Adrenal gland (tissue), 12 donors: ENCODE data around the gene KLF7. TPM values are rescaled to one million over a fixed set of nuclear protein-coding genes. Genes with fewer than 3 reads are reported as not detected.
A peak's percentile ranks its signal among the peaks of the same experiment; 100 is the strongest.
"Not testable (repeated sequence)": the region's sequence is repeated elsewhere in the genome, so short reads cannot be mapped to it uniquely, and the experiment has no call there.

ENCODE experiments used
- DNase-seq, 7 donors: peaks; one replicate each; pipeline ENCODE4 v3.0.0-alpha.2; 2019 to 2020
- H3K27ac ChIP-seq, 5 donors: fragments of 200-600 bp; sonication (generic) in 4 of 5; 1 replicate in 3 of 5; 2 replicates in 2 of 5; pipeline versions ENCODE4 v1.5.1 to v1.8.0; 2016 to 2020; ENCODE audit warnings: mild to moderate bottlenecking in 1 of 5
- H3K27me3 ChIP-seq: fragments of 200-600 bp; 2 replicates; pipeline ENCODE4 v1.8.0; 2021
- H3K36me3 ChIP-seq, 2 donors: fragments of 200-600 bp; replicated peaks in 1 of 2; 1 replicate in 1 of 2; 2 replicates in 1 of 2; pipeline versions ENCODE4 v1.5.1 to v1.8.0; 2018 to 2022
- H3K4me1 ChIP-seq, 2 donors: fragments of 200-600 bp; replicated peaks in 1 of 2; 1 replicate in 1 of 2; 2 replicates in 1 of 2; pipeline versions ENCODE4 v1.5.1 to v1.8.0; 2018 to 2021
- H3K4me3 ChIP-seq, 4 donors: fragments of 200-600 bp; sonication (generic) in 3 of 4; one replicate each; pipeline ENCODE4 v1.5.1; 2016 to 2018
- H3K9me3 ChIP-seq, 3 donors: fragments of 200-600 bp; sonication (generic) in 1 of 3; replicated peaks in 1 of 3; 1 replicate in 2 of 3; 2 replicates in 1 of 3; pipeline versions ENCODE4 v1.5.1 to v1.8.0; 2016 to 2021
- POLR2A ChIP-seq, 2 donors: fragments of 450-650 bp; IDR thresholded peaks; one replicate each; pipeline ENCODE4 v1.6.1; 2017; ENCODE audit warnings: antibody characterized with exemption in 2 of 2, mild to moderate bottlenecking in 2 of 2, moderate library complexity in 1 of 2
- WGBS, 4 donors: extraction: QIAGEN DNeasy Blood & Tissue Kit in 2 of 4; methylation state at CpG; one replicate each; pipeline versions ENCODE4 v1.1.5 to v1.1.7; 2013 to 2017; 5-methylcytosine and 5-hydroxymethylcytosine counted together
- intact Hi-C, 2 donors: fragments of 100-400 bp; cut with DNase I; formaldehyde crosslinking; loops; one replicate each; pipeline versions ENCODE4 v1.14.1 to v1.15.0; 2022 to 2023
- microRNA-seq, 3 donors: library from miRNA; unstranded; fragments of <30 nt; microRNA quantifications; one replicate each; pipeline ENCODE4, GENCODE V29; 2017 to 2020
- polyA plus RNA-seq, 3 donors: library from polyadenylated mRNA; stranded (reverse); fragments of 200-250 nt in 2 of 3; fragments of 350-450 nt in 1 of 3; fragmentation: Illumina TruSeq in 1 of 3; extraction: RNeasy Lipid Tissue Mini Kit (QIAGEN cat#74804) in 1 of 3; gene quantifications; one replicate each; pipeline ENCODE4 v1.2.3, GENCODE V29; 2013 to 2014
- small RNA-seq, 2 donors: library from RNA; depleted of rRNA; stranded (forward); fragments of <200 nt; gene quantifications; one replicate each; pipeline ENCODE3, GENCODE V24; 2016
- total RNA-seq, 9 donors: library from RNA; depleted of rRNA in 4 of 9; stranded (reverse); fragments of >200 nt in 4 of 9; fragments of 120-200 nt in 1 of 9; fragmentation: NEBNext Ultra II Directional in 1 of 9; extraction: Animal tissue kit (Norgen Biotek cat#: 25700) in 1 of 9; gene quantifications; one replicate each; pipeline versions ENCODE4 v1.1.0 to v1.2.4, GENCODE V29; 2013 to 2023
- TF ChIP-seq, protein P1 (sequence below), 6 experiments: fragments of 450-650 bp in 4 of 6; fragments of 200-600 bp in 2 of 6; sonication (generic) in 1 of 6; IDR thresholded peaks; 1 replicate in 5 of 6; 2 replicates in 1 of 6; pipeline versions ENCODE4 v1.5.1 to v1.8.0; 2016 to 2021; ENCODE audit warnings: antibody characterized with exemption in 6 of 6, mild to moderate bottlenecking in 2 of 6, moderate library complexity in 1 of 6
- donor health status: healthy with polysubstance abuse.
- donor health status: Bipolar disorder and iron deficiency.
- donor health status: DM: yes; HTN: yes; CAD: no.
- donor health status: DM: no; HTN: no; CAD: no.
- donor health status: DM: no; HTN: no; CAD: no.
- donor health status: DM: yes; HTN: yes; CAD: no.

The KLF7 gene
- total and polyA plus RNA-seq, 12 donors: 3.6 to 45.9 (median 17.8) TPM

DNA sequence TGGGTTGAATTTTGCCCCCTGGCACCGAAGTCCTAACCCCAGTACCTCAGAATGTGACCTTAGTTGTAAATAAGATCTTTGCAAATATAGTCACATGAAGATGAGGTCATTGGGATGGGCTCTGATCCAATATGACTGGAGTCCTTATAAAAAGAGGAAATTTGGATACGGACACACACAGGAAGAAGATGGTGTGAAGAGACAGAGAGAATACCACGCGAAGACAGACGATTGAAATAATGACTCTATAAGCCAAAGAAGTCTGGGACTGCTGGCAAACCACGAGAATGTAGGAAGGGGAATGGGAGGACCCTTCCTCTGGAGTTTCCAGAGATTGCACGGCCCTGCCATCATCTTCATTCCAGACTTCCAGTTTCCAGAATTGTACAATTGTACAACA, 127.9 kb downstream of the KLF7 start:
- 57 to 64% (median 62%) methylated on average over 7 of the region's 7 CpGs for WGBS, 4 donors
- Histone ChIP-seq H3K9me3 (no peaks in the 10 kb centered on the region), H3K4me3 (no peak overlapping the region), H3K36me3 (no peaks in the 10 kb centered on the region), H3K27me3 (no peaks in the 10 kb centered on the region), H3K4me1 (no peaks in the 10 kb centered on the region), H3K27ac (no peak overlapping the region)
- TF ChIP-seq POLR2A (IDR thresholded peaks at IDR 0.05): no peak
- TF ChIP-seq, protein P1, sequence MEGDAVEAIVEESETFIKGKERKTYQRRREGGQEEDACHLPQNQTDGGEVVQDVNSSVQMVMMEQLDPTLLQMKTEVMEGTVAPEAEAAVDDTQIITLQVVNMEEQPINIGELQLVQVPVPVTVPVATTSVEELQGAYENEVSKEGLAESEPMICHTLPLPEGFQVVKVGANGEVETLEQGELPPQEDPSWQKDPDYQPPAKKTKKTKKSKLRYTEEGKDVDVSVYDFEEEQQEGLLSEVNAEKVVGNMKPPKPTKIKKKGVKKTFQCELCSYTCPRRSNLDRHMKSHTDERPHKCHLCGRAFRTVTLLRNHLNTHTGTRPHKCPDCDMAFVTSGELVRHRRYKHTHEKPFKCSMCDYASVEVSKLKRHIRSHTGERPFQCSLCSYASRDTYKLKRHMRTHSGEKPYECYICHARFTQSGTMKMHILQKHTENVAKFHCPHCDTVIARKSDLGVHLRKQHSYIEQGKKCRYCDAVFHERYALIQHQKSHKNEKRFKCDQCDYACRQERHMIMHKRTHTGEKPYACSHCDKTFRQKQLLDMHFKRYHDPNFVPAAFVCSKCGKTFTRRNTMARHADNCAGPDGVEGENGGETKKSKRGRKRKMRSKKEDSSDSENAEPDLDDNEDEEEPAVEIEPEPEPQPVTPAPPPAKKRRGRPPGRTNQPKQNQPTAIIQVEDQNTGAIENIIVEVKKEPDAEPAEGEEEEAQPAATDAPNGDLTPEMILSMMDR (IDR thresholded peaks at IDR 0.05): no peak
- intact Hi-C loops: no loop called here
- DNase-seq: peak in 2 of 7 donors; percentile 27 to 34

DNA sequence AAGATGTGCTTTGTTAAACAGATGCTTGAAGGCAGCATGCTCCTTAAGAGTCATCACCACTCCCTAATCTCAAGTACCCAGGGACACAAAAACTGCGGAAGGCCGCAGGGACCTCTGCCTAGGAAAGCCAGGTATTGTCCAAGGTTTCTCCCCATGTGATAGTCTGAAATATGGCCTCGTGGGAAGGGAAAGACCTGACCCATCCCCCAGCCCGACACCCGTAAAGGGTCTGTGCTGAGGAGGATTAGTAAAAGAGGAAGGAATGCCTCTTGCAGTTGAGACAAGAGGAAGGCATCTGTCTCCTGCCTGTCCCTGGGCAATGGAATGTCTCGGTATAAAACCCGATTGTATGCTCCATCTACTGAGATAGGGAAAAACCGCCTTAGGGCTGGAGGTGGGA, 128.7 kb downstream of the KLF7 start:
- H3K4me1 ChIP-seq: not testable (repeated sequence)
- WGBS, 4 donors: 30 to 52% (median 47%) methylated on average over 2 to 3 of the region's 8 CpGs

DNA sequence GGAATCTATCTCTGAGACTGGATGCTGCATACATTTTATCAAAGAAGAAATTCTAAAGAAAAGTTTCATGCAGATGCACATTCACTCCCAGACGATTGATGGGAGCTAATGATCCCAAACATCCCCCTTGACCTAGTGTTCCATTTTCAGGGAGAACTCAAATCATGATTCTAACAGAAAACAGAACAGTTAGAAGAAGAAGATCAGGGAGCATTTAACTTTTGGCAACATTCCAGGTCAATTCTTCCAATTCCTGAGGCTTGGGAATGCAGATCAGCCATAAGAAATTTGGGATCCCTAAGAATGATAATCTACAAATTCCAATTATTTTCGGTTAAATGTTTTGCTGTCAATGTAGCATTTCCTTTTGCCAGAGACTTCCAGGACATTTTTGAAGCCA, 129.9 kb downstream of the KLF7 start:
- H3K27ac ChIP-seq: peak overlapping the region in 1 of 5 donors; percentile 2
- H3K27me3 ChIP-seq: no peaks in the 10 kb centered on the region
- WGBS, 4 donors: 46 to 56% (median 50%) methylated on average over 2 of the region's 2 CpGs
- H3K4me3 ChIP-seq: no peak overlapping the region
- no peaks in the 10 kb centered on the region for H3K36me3 ChIP-seq
- intact Hi-C loops: no loop called here
- no peaks in the 10 kb centered on the region for H3K9me3 ChIP-seq
- TF ChIP-seq, protein P1 (IDR thresholded peaks at IDR 0.05): no peak
- no peak for TF ChIP-seq POLR2A (IDR thresholded peaks at IDR 0.05)
- DNase-seq: no peak
- H3K4me1 ChIP-seq: no peaks in the 10 kb centered on the region

More for the DNA sequence above, 128.7 kb downstream of the KLF7 start:
- H3K27me3 ChIP-seq, H3K4me3 ChIP-seq, H3K9me3 ChIP-seq, H3K36me3 ChIP-seq, DNase-seq, intact Hi-C loops, H3K27ac ChIP-seq: not testable (repeated sequence)

DNA sequence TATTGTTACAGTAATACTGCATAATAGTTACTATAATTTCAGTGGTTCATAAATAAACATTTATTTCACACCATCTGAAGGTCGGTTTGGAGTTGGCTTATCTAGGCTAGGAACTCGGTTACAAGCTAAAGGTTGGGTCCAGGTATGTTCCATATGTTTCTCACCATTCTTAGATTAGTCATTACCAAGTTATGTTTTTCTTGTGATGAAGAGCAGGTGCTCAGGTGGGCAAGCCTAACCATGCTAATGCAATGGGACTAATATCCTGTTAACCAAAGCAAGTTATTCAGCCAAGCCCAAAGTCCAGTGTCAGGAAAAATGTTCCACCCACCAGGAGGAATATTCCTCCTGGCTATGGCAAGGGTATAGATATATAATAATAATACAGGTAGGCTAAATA, 133.3 kb downstream of the KLF7 start:
- no peak overlapping the region for H3K27ac ChIP-seq
- no peak for TF ChIP-seq POLR2A (IDR thresholded peaks at IDR 0.05)
- TF ChIP-seq, protein P1 (IDR thresholded peaks at IDR 0.05): no peak
- H3K36me3 ChIP-seq: no peaks in the 10 kb centered on the region
- DNase-seq: no peak
- H3K4me3 ChIP-seq: no peak overlapping the region
- no peaks in the 10 kb centered on the region for H3K4me1 ChIP-seq
- no peaks in the 10 kb centered on the region for H3K27me3 ChIP-seq
- WGBS, 4 donors: 75 to 87% (median 84%) methylated on average over 2 of the region's 2 CpGs
- H3K9me3 ChIP-seq: no peaks in the 10 kb centered on the region
- intact Hi-C loops: no loop called here

Small RNAs within 50 kb of the gene (microRNA-seq; reads per million reads assigned to microRNA genes)
- gene MIR2355 (6.9 to 15.2 (median 15.1) reads per million in 3 donors), gene MIR7845 (0.89 to 4.6 (median 4.0) reads per million in 3 donors)

Small RNAs within 50 kb of the gene (small RNA-seq; reads per million reads assigned to genes)
- gene MIR2355 (0.12 to 0.42 reads per million in 2 donors), gene MIR7845 (0 reads per million in 2 donors)

Other genes with a start within 250 kb of the KLF7 start
- gene CPO, start 226.4 kb downstream of the KLF7 start, total RNA-seq: 10 to 100 TPM in 1 of 9 donors, under 1 TPM in 7, not detected in 1; 0.24 to 13.5 (median 0.55) TPM
- 1 to 10 TPM; 1.2 to 5.7 (median 1.6) TPM for gene CPO, start 226.4 kb downstream of the KLF7 start, polyA plus RNA-seq